H9 (cell line): Measurements from ENCODE around the gene EIF2AK2. TPM values are rescaled to one million over a fixed set of nuclear protein-coding genes. Genes with fewer than 3 reads are reported as not detected.
A peak's percentile ranks its signal among the peaks of the same experiment; 100 is the strongest.

Source experiments
- DNase-seq: peaks from one replicate; pipeline ENCODE4 v3.0.0-alpha.2; 2017
- H2AFZ ChIP-seq: one replicate; pipeline ENCODE4 v1.6.1; 2013; ENCODE audit warnings: mild to moderate bottlenecking, low read length, control low read depth, moderate library complexity
- H2AK5ac ChIP-seq: 2 replicates; pipeline ENCODE4 v1.6.1; 2013; ENCODE audit warnings: low read length, control low read depth, mixed read lengths; ENCODE audit not compliant: insufficient read length
- H2BK120ac ChIP-seq: one replicate; pipeline ENCODE4 v1.6.1; 2013; ENCODE audit warnings: low read depth, mild to moderate bottlenecking, low read length, control low read depth, inconsistent platforms; ENCODE audit not compliant: poor library complexity, severe bottlenecking
- H2BK12ac ChIP-seq: 2 replicates; pipeline ENCODE4 v1.6.1; 2013; ENCODE audit warnings: low read length, control low read depth, mixed read lengths, low read depth; ENCODE audit not compliant: insufficient read length
- H2BK15ac ChIP-seq: 2 replicates; pipeline ENCODE4 v1.6.1; 2013; ENCODE audit warnings: low read depth, low read length, control low read depth
- H2BK20ac ChIP-seq: one replicate; pipeline ENCODE4 v1.6.1; 2013; ENCODE audit warnings: low read depth, mild to moderate bottlenecking, low read length, control low read depth, inconsistent platforms; ENCODE audit not compliant: poor library complexity, severe bottlenecking
- H2BK5ac ChIP-seq: 2 replicates; pipeline ENCODE4 v1.6.1; 2013; ENCODE audit warnings: low read length, control low read depth, mixed read lengths; ENCODE audit not compliant: insufficient read length
- H3K14ac ChIP-seq: 2 replicates; pipeline ENCODE4 v1.6.1; 2013; ENCODE audit warnings: low read length, control low read depth; ENCODE audit not compliant: insufficient read depth
- H3K18ac ChIP-seq: 2 replicates; pipeline ENCODE4 v1.6.1; 2013; ENCODE audit warnings: low read depth, mild to moderate bottlenecking, mixed read lengths, low read length, control low read depth; ENCODE audit not compliant: insufficient read length
- H3K23ac ChIP-seq: 2 replicates; pipeline ENCODE4 v1.6.1; 2013; ENCODE audit warnings: low read length, control low read depth, mixed read lengths, low read depth; ENCODE audit not compliant: insufficient read length
- H3K23me2 ChIP-seq: 2 replicates; pipeline ENCODE4 v1.6.1; 2013; ENCODE audit warnings: low read depth, mild to moderate bottlenecking, mixed read lengths, low read length, control low read depth; ENCODE audit not compliant: insufficient read length, poor library complexity, severe bottlenecking
- H3K27ac ChIP-seq: 2 replicates; pipeline ENCODE4 v1.5.1; 2013; ENCODE audit warnings: low read length, control low read depth, mixed read lengths, low read depth; ENCODE audit not compliant: insufficient read length
- H3K27me3 ChIP-seq: 2 replicates; pipeline ENCODE4 v1.6.1; 2013; ENCODE audit warnings: low read length, control low read depth, inconsistent platforms; ENCODE audit not compliant: insufficient read depth
- H3K4ac ChIP-seq: 2 replicates; pipeline ENCODE4 v1.6.1; 2013; ENCODE audit warnings: low read depth, mild to moderate bottlenecking, control low read depth, inconsistent platforms, low read length, moderate library complexity
- H3K4me1 ChIP-seq: 2 replicates; pipeline ENCODE4 v1.6.1; 2013; ENCODE audit warnings: low read length, control low read depth, inconsistent platforms; ENCODE audit not compliant: insufficient read depth
- H3K4me2 ChIP-seq: 2 replicates; pipeline ENCODE4 v1.6.1; 2013; ENCODE audit warnings: low read length, control low read depth, mixed read lengths; ENCODE audit not compliant: insufficient read length, insufficient read depth
- H3K56ac ChIP-seq: 2 replicates; pipeline ENCODE4 v1.6.1; 2013; ENCODE audit warnings: low read depth, mild to moderate bottlenecking, mixed read lengths, low read length, control low read depth; ENCODE audit not compliant: insufficient read length
- H3K79me1 ChIP-seq: 2 replicates; pipeline ENCODE4 v1.6.1; 2013; ENCODE audit warnings: low read depth, mild to moderate bottlenecking, moderate library complexity, low read length, control low read depth, inconsistent platforms; ENCODE audit not compliant: insufficient read depth, poor library complexity, severe bottlenecking
- H3K79me2 ChIP-seq: 2 replicates; pipeline ENCODE4 v1.6.1; 2013; ENCODE audit warnings: low read length, control low read depth, inconsistent platforms; ENCODE audit not compliant: insufficient read depth
- H3K9ac ChIP-seq: 2 replicates; pipeline ENCODE4 v1.6.1; 2013; ENCODE audit warnings: low read length, control low read depth, mixed read lengths; ENCODE audit not compliant: insufficient read length; ENCODE audit errors: extremely low read depth
- H3K9me3 ChIP-seq: one replicate; pipeline ENCODE4 v1.6.1; 2013; ENCODE audit warnings: low read depth, low read length, inconsistent platforms; ENCODE audit not compliant: control insufficient read depth
- H3T11ph ChIP-seq: one replicate; pipeline ENCODE4 v1.6.1; 2013; ENCODE audit warnings: mild to moderate bottlenecking, low read length, control low read depth, inconsistent platforms
- H4K20me1 ChIP-seq: one replicate; pipeline ENCODE4 v1.6.1; 2013; ENCODE audit not compliant: control insufficient read depth, insufficient read length, insufficient read depth
- H4K5ac ChIP-seq: 2 replicates; pipeline ENCODE4 v1.6.1; 2013; ENCODE audit warnings: low read depth, mild to moderate bottlenecking, mixed read lengths, low read length, control low read depth; ENCODE audit not compliant: insufficient read length
- H4K8ac ChIP-seq: replicated peaks from 2 replicates; pipeline ENCODE4 v1.6.1; 2013; ENCODE audit warnings: low read length, control low read depth, mixed read lengths, low read depth; ENCODE audit not compliant: insufficient read length
- H4K91ac ChIP-seq: 2 replicates; pipeline ENCODE4 v1.6.1; 2013; ENCODE audit warnings: low read depth, mild to moderate bottlenecking, moderate library complexity, mixed read lengths, low read length, control low read depth; ENCODE audit not compliant: insufficient read length
- H3K27ac Mint-ChIP-seq, 3 experiments: 2 replicates in 2 of 3; 3 replicates in 1 of 3; pipeline ENCODE4 v1.8.0; 2020 to 2021; ENCODE audit warnings: mixed read lengths in 3 of 3, mild to moderate bottlenecking in 1 of 3, moderate library complexity in 1 of 3
- H3K27me3 Mint-ChIP-seq: 2 replicates; pipeline ENCODE4 v1.8.0; 2021; ENCODE audit warnings: low read depth, mild to moderate bottlenecking, moderate library complexity, mixed read lengths
- H3K36me3 Mint-ChIP-seq, 3 experiments: 2 replicates in 2 of 3; 3 replicates in 1 of 3; pipeline ENCODE4 v1.8.0; 2020 to 2021; ENCODE audit warnings: low read depth in 3 of 3, mixed read lengths in 3 of 3; ENCODE audit not compliant: insufficient read depth in 1 of 3
- H3K4me1 Mint-ChIP-seq, 2 experiments: 2 replicates each; pipeline ENCODE4 v1.8.0; 2020; ENCODE audit warnings: mixed read lengths in 2 of 2
- H3K4me3 Mint-ChIP-seq, 2 experiments: 2 replicates in 1 of 2; 3 replicates in 1 of 2; pipeline ENCODE4 v1.8.0; 2020 to 2021; ENCODE audit warnings: mild to moderate bottlenecking in 2 of 2, mixed read lengths in 2 of 2, moderate library complexity in 1 of 2
- H3K9me3 Mint-ChIP-seq, 2 experiments: 2 replicates in 1 of 2; 3 replicates in 1 of 2; pipeline ENCODE4 v1.8.0; 2020; ENCODE audit warnings: mild to moderate bottlenecking in 2 of 2, mixed read lengths in 2 of 2, moderate library complexity in 1 of 2
- CTCF ChIP-seq: fragments of 200-600 bp; sonication (generic); conservative IDR thresholded peaks from 3 replicates; pipeline ENCODE4 v1.8.0; 2021; ENCODE audit warnings: antibody characterized with exemption, mild to moderate bottlenecking
- WGBS: extraction: QIAGEN DNeasy Blood & Tissue Kit; methylation state at CpG from one replicate; pipeline ENCODE4 v1.1.7; 2013; ENCODE audit warnings: missing lambda C conversion rate, low lambda C conversion rate, mixed read lengths; ENCODE audit not compliant: insufficient read length; ENCODE audit errors: extremely low coverage; 5-methylcytosine and 5-hydroxymethylcytosine counted together
- total RNA-seq: library from RNA; stranded (reverse); gene quantifications from 2 replicates; pipeline ENCODE4 v1.2.1, GENCODE V29; 2021

EIF2AK2 gene
- total RNA-seq, 1 experiment from 2014 or later, result 55.7 TPM

GRCh38 chr2:37110306-37111212 lies 46.2 kb downstream of the EIF2AK2 start:
- Mint-ChIP-seq H3K27me3 (no peaks in the 10 kb centered on the region), H3K4me3 (no peak overlapping the region), H3K36me3 (peaks cover 14 to 51% (median 43%) of the 10 kb centered on the region in 3 experiments; a peak in 6 of 7 replicates), H3K27ac (peak overlapping the region in 1 of 3 experiments; percentile 20; a peak in 2 of 7 replicates), H3K9me3 (no peaks in the 10 kb centered on the region), H3K4me1 (peaks cover 5 to 8% of the 10 kb centered on the region in 2 experiments)
- Histone ChIP-seq H3K4me1 (no peaks in the 10 kb centered on the region; the same call in 1 of the 2 replicates), H3K4me2 (no peak overlapping the region), H2BK20ac (no peak overlapping the region), H3K18ac (no peak overlapping the region), H3K9ac (no peak overlapping the region), H3K23ac (no peak overlapping the region), H3K4ac (no peak overlapping the region), H3K27me3 (no peaks in the 10 kb centered on the region), H3K14ac (no peak overlapping the region), H3K56ac (no peak overlapping the region), H3K79me2 (no peaks in the 10 kb centered on the region), H4K8ac (no peak overlapping the region), H3K27ac (no peak overlapping the region), H2BK5ac (no peak overlapping the region), H2AK5ac (no peak overlapping the region), H3K9me3 (no peaks in the 10 kb centered on the region), H4K20me1 (no peaks in the 10 kb centered on the region), H4K5ac (no peak overlapping the region), H2BK12ac (no peak overlapping the region), H2BK120ac (no peak overlapping the region), H3T11ph (no peak overlapping the region), H2BK15ac (no peak overlapping the region), H2AFZ (no peak overlapping the region), H3K79me1 (no peaks in the 10 kb centered on the region), H4K91ac (no peak overlapping the region), H3K23me2 (no peaks in the 10 kb centered on the region)
- DNase-seq, result no peak
- no CpG with 5 or more reads among the region's 4 CpGs for WGBS
- TF ChIP-seq CTCF, result no peak
